ENCODE data around the gene CSK.

- TF ChIP-seq CTCF (IDR thresholded peaks at IDR 0.05) = no peak
- TF ChIP-seq POLR2A (IDR thresholded peaks at IDR 0.05) = no peak
- no peak for TF ChIP-seq POLR2AphosphoS5 (IDR thresholded peaks at IDR 0.05)
- TF ChIP-seq EP300 (IDR thresholded peaks at IDR 0.05) = no peak
Measured at GRCh38 chr15:74845208-74845568, 63.3 kb downstream of the CSK start.
